AML-193 (cell line): ENCODE data around the gene USP3.
A peak's percentile ranks its signal among the peaks of the same experiment; 100 is the strongest.

ENCODE experiments used
- DNase-seq, 2 experiments: peaks; one replicate each; lab custom pipeline; 2025; lab: John Stamatoyannopoulos, UW

USP3 gene

DNA sequence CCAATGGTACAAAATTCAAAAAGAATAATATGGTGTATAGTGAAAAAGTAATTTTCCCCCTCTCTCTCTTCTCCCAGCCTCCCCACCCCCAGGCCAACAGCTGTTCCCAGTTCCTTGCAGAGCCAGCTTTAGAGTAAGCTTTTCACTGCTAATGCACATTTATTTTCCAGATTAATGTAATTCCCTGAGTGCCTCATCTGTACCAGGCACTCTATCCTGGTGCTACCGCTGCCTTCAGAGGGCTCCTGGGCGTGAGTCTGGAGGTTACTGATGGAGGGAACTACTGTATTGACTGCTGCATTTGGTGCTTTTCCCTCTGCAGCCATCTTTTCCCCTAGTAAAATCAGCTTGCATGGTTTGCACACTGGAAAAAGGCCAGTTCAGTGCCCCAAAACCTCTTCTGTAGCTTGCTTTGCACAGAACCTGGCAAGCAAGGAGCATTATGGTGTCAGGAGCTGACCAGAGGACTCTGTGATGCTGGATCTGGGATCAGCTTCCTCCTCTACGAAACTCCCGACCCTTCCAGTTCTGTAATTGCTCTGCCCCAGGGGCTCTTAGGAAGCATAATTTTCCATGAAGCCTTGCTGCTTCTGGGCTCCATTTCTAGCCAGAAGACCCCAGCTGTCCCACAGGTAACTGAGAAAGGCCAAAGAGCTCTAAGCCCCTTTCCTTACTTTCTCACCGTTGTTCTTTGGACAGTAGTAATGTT is 8.5 kb upstream of the USP3 start:
- DNase-seq = no peak

DNA sequence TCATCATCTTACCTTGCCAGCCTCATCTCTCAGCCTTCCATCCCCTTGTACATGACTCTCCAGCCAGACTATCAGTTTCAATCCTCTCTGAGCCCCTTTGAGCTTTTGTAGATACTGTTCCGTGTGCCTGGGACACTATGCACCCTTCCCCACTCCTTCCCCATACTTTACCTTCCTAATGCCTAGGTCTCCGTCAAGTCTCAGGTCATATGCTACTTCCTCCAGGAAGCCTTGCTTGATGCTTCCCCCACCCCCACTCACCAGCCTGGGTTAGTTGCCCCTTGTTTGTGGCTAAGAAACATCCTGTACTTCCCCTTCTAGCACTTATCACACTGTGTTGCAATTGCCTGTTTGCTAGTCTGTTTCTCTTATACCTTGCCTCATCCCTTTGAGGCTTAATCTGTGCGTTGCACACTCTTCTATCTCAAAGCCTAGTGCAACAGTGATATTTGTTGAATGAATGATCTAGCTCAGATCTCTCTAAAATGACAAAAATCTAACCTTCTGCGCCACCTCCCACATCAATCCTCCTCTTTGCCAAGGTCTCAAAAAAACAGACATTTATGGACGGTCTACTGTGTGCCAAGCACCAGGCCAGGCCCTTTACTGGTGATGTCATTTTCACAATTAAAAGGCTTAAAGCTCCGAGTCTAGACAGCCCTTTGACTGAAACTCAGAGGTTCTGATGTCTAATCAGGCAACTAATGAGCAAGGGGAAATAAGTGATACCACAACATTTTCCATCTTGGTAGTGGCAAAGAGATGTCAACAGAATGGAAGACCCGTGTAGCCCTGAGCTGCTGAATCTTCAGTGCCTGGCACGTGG is 6.5 kb upstream of the USP3 start:
- DNase-seq = peak; percentile 91 to 95

- no peak for DNase-seq
These were observed 5.2 kb upstream of the USP3 start for GRCh38 chr15:63499175-63499549.

GRCh38 chr15:63499611-63500010 is 4.8 kb upstream of the USP3 start:
- DNase-seq = no peak

DNA sequence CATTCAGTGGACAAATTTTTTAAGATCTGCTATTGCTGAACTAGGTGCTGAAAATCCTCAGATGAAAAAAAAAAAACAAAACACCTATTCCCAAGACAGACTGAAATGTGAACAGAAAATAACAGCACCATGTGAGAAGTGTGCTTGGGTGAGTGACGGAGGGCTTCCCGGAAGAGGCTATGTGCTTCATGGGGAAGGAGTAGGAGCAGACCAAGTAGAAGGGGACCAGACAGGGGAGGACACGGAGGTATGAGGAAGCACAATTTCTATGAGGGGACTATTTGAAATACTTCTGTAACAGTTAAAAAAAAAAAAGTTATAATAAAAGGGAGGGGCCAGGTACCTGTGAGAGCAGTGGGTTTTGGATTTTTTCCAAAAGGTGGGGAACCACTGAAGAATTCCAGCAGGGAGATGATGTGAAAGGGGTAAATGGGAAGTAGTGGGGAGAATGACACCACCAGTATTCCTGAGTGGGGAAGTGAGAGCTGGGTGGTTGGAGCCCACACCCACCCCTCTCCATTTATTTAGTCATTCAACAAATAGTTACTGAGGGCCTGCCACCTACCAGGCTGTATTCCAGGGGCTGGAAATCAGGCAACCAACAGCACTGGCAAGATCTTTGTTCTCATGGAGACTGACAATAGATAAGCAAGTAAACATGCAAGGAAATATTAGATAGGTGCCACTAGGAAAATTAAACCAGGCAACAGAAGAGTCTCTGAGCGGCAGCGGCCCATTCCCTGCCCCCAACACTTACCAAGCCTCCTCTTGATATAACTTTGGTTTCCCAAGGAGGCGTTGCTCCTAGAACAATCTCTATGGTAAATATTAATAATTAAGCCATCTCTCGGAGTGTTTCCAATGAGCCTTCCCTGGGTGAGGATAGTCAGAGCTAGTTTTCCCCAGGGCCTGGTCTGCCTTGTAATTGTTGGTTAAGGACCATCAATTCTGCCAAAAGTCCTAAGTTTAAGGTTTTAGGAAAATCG is 3.8 kb upstream of the USP3 start:
- no peak for DNase-seq

DNA sequence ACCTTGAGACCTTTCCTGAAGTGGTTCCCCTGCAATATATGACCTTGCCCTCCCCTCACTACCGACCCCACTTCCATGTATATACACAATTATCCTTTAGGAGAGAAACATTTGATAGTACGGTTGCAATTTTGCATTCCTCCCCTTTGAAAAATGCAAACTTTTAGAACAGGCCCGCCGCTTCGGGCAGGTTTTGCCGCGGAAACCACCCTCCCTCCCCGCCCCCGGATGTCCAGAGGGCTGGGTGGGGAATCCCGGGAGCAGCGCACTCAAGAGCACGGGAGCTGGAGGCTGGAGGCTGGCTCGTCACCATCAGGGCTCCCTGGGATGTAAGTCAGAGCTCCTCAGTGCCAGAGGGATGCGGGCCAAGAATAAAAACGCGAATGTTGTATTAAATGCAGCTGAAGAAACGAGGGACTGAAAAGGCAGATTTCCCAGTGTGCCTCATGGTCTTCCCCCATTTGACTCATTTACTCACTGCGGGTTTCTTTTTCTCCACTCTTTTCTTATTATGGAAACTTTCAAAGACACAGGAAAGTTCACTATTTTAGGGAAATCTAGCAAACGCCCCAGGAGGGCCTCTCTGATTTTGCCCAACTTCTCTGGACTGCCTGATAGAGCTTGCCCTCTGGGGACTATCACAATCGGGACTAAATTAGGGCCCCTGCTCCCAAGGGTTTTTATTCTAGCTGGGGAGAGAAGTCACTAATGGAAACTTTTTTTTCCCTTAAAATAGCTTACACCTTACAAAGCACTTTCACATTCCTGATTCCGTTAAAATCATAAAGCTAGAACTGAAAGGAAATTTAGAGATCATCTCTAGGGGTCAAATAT is 2.9 kb upstream of the USP3 start:
- no peak for DNase-seq

DNA sequence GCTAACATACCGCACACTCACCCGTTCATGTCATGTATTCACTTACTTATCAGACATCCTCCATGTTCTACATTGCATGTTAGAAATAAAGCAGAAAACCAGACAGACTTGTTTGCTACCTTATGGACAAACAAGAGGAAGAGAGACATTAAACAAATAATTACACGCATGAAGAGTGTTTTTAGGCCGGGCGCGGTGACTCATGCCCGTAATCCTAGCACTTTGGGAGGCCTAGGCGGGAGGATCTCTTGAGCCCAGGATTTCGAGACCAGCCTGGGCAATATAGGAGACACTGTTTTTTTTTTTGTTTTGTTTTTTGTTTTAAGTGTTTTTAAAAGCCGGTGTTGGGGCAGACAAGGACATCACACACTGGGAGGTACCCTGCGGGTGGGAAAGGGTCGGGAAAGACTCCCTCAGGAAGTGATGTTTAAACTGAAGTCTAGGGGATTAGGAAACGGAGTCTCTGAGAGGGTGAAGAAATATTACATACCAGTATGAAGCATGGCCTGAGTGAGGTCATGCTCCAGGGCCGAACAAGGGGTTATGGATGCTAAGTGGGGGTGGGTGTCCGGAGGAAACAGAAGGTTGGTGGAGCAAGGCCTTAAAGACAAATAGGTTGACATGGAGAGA is 2.1 kb upstream of the USP3 start:
- no peak for DNase-seq

DNA sequence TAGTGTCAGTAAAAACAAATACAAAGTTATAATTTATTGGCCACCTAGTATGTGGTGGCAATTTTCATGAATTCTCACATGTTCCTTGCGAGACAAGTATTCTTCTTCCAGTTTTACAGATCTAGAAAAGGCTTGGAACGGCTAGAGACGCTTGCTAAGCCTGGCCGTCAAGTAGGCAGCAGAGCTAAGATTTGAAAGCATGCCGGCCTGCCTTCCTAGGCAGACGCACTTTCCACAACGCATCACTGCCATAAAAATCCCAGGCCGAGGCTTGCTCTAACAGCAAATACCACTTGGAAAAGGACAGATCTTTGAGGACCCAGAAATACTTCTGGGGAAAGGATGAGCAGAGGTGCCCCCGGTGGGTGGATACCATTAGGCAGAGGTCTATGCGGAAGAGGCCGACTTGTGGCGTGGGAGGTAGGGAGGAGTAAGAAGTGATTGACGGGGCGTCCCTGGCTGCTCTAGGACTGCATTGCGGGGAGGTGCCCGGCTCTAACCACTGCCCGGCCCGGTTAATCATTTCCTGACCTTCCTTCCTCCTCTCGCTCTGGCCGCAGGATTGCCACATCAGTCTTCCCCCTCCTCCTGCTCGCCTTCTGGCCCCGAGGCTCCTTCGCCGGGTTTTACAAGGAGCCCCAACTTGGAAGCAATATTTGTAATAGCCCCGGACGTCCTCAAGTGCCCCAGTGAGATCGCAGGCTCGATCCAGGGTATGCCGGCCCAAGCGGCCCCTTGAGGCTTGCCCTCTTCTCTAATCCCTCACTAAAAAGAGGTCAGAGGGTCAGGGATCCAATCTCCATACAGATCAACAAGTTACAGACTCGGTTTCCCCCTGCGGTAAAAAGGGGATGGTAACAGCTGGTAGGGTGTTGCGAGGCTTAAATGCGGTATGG is 1.3 kb upstream of the USP3 start:
- peak; percentile 98 to 99 for DNase-seq

GRCh38 chr15:63503739-63504246 is 600 bp upstream of the USP3 start:
- DNase-seq = peak; percentile 46 to 61

DNA sequence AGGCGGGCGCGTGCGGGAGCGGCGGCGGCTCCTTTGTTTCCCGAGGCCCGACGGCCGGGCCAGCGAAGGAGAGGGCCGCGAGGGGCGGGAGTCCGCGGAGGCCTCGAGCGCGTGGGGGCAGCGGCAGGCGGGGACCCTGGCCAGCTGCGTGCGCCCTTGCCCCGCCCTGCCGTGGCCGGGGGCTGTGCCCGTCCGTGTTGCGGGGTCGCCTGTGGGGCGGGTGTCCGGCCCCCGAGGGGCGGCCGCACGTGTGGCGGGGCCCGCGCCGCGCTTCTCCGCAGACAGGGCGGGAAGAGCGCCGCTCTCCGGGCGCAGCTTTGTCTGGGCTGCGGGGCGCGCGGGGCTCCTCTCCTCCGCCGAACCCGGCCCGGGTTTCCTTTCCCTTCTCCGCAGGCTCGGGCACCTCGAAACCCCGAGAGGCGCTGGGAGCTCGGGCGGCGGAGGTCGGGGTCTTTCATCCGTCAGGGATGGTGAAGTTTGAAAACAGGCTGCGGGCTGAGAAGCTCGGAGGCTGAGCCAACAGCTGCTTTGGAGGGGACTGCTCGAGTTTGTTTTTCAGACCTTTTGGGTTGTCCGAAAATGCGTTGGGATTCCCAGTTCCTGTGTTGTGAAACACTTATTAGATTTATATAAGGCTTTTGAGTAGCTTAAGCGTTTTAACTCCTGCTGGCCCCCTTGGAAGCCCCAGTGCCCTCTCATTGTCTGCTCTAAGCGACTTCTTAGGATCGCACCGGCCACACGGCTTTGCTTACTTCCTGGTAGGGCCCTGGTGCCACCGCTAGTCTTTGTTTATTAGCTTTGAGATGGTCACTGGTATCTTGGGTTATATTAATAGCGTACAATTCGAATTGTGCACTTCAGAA is 817 bp downstream of the USP3 start:
- peak; percentile 76 to 79 for DNase-seq

DNA sequence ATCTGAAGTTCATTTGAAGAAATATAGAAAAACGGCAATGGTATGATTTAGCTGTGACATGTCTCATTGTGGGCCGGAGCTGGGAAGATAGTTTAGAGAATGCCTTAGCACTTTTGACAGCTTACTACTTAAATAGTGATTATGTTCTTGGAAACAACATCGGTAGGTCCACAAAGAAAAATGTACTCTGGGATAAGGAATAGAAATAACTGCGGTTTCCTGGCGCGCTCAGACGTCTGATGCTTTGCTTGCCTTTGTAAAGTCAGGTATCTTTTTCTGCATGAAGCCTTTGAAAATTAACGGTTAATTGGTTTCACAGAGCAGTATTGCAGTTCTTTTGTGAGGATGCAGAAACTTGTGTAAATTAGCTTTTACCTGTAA is 1.4 kb downstream of the USP3 start:
- no peak for DNase-seq

DNA sequence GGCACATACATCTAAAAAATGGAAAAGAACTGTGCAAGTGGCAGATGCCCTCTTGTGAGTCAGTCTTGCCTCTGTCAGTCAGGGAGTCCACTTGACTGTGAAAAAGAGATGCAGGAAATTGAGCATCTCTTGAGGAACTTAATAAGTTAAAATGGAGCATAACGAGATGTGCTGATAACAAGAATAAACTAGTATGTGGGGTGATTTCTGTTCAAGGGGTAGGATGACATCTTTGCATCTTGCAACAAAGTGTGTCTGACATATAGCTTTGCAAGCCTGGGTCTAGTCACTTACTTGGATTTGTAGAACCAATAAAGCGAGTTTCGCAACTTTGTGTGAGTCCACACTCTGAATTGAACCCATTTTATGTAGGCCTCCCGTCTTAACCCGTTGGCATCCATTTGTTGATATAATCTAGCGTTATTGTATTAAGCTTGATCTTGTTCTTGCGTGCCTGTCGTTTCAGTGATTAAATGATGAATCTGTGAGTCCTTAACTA is 2.2 kb downstream of the USP3 start:
- DNase-seq = no peak

DNA sequence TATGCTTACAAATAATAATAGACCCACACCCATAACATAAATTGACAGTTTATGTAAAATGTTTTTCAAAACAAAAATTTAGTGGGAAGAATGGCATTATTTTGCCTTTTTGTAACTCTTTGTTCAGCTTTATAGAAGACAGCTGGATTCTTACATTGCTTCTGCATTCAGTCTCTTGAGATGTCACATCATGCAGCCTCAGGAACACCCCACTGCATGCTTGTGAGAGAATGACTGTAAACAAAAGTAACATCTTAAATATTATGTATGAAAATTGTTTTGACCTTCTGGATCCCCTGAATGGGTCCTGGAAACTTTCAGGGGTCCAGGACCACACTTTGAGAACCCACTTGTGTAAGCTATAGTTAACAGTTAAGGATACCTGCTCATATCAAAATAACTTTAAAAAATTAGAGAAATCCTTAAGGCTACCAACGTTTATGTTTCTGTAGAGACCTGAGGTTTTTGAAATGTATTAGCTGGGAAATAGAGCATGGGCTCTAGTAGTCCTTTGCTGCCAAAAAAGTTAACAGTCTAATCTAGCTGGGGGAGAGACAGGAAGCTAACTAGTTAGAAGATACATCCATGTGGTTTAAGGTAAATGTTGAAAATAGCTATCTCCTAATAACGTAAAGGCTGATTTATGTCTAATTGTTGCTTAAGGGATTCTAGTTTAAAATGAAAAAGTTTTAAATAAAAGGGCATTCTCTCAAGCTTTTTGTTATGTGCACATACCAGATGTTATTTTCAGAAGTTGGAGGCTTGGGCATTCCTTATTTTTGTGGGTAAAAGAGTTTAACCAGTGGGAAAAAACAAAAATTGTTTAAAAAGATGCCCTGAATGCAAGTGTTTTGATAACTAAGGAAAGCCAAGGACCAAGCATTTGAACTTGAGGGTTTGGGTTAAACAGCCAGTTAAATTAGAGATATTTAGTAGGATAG is 3.8 kb downstream of the USP3 start:
- DNase-seq = no peak

DNA sequence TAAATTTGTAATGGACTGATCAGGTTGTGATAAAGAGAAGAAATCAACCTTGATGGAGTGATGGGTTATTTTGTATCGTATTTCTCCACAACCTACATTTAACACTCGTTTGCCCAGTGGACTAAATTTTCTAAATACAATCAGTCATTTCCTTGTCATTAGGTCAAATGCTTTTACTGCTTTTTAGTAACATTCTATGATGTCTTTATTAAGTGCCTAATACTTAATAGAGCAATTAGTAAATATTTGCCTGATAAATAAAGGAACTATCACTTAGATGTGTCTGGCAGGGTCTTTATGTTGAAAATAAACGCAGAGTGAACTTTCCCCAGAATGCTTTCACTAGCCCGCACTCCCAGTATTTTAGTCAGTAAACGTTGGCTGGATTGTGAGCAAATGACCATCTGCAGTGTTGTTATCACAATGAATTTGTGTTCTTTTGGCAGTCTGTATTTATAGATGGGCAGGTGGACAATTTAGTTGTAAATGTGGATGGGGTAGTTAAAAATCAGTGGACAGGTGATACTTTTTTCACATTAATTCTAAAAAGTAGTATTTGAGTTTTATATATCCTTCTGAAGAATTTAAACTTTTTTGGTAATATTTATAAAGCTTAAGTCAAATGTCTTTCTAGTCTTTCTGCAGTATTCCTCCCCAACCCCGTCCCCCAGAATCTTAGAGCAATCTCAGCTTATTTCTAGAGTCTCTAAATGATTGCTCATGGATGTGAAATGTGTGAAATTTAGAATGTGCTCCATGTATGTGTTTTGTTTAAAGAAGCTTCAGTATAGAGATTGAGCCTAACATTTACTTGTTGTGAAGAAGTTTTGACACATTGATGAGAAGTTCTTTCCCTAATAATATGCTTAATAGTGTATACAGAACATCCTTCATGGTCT is 4.9 kb downstream of the USP3 start:
- no peak for DNase-seq

GRCh38 chr15:63509955-63510940 is 5.9 kb downstream of the USP3 start:
- DNase-seq = no peak
